GM23248 (cell line): ENCODE data around the gene PTPRE. TPM values are rescaled to one million over a fixed set of nuclear protein-coding genes. Genes with fewer than 3 reads are reported as not detected.

Source experiments
- DNase-seq: peaks from one replicate; pipeline ENCODE4 v3.0.0-alpha.2; 2015
- H2AFZ ChIP-seq: fragments of 200-600 bp; sonication (generic); 2 replicates; pipeline ENCODE4 v1.6.1; 2016; ENCODE audit warnings: antibody characterized with exemption
- H3F3A ChIP-seq: fragments of 200-600 bp; sonication (generic); 2 replicates; pipeline ENCODE4 v1.6.1; 2016; ENCODE audit warnings: mild to moderate bottlenecking, antibody characterized with exemption, mixed run types; ENCODE audit not compliant: insufficient read depth
- H3K27ac ChIP-seq: fragments of 200-600 bp; sonication (generic); 2 replicates; pipeline ENCODE4 v1.5.1; 2016; ENCODE audit warnings: mild to moderate bottlenecking
- H3K27me3 ChIP-seq: fragments of 200-600 bp; sonication (generic); replicated peaks from 2 replicates; pipeline ENCODE4 v1.6.1; 2016; ENCODE audit warnings: mild to moderate bottlenecking; ENCODE audit not compliant: insufficient read depth
- H3K36me3 ChIP-seq: fragments of 200-600 bp; sonication (generic); 2 replicates; pipeline ENCODE4 v1.6.1; 2016; ENCODE audit warnings: low read depth, mild to moderate bottlenecking
- H3K4me1 ChIP-seq: fragments of 200-600 bp; sonication (generic); 2 replicates; pipeline ENCODE4 v1.6.1; 2016; ENCODE audit warnings: mild to moderate bottlenecking; ENCODE audit not compliant: insufficient read depth
- H3K4me2 ChIP-seq: fragments of 200-600 bp; sonication (generic); one replicate; pipeline ENCODE4 v1.6.1; 2016; ENCODE audit warnings: mild to moderate bottlenecking; ENCODE audit not compliant: unreplicated experiment
- H3K4me3 ChIP-seq: fragments of 200-600 bp; sonication (generic); 2 replicates; pipeline ENCODE4 v1.5.1; 2016; ENCODE audit warnings: mild to moderate bottlenecking
- H3K79me2 ChIP-seq: fragments of 200-600 bp; sonication (generic); 2 replicates; pipeline ENCODE4 v1.6.1; 2016; ENCODE audit warnings: mild to moderate bottlenecking; ENCODE audit not compliant: insufficient read depth
- H3K9ac ChIP-seq: fragments of 200-600 bp; sonication (generic); 2 replicates; pipeline ENCODE4 v1.6.1; 2016; ENCODE audit warnings: mild to moderate bottlenecking
- H3K9me2 ChIP-seq: fragments of 200-600 bp; sonication (generic); 2 replicates; pipeline ENCODE4 v1.6.1; 2016; ENCODE audit warnings: mixed run types, mild to moderate bottlenecking, moderate library complexity; ENCODE audit not compliant: insufficient read depth
- H3K9me3 ChIP-seq: fragments of 200-600 bp; sonication (generic); one replicate; pipeline ENCODE4 v1.6.1; 2017; ENCODE audit warnings: low read depth
- H4K20me1 ChIP-seq: fragments of 200-600 bp; sonication (generic); 2 replicates; pipeline ENCODE4 v1.6.0; 2016; ENCODE audit not compliant: insufficient read depth
- EZH2 ChIP-seq: fragments of 200-600 bp; sonication (generic); IDR thresholded peaks from 2 replicates; pipeline ENCODE4 v1.6.1; 2018; ENCODE audit warnings: antibody characterized with exemption, mild to moderate bottlenecking; ENCODE audit not compliant: insufficient read depth, poor library complexity, severe bottlenecking
- EZH2phosphoT487 ChIP-seq: fragments of 200-600 bp; sonication (generic); IDR thresholded peaks from 2 replicates; pipeline ENCODE4 v1.6.1; 2018; ENCODE audit warnings: antibody characterized with exemption, moderate library complexity, mild to moderate bottlenecking, low read depth; ENCODE audit not compliant: insufficient read depth
- WGBS, 2 experiments: methylation state at CpG; one replicate each; pipeline ENCODE4 v1.1.6; 2015 to 2017; ENCODE audit warnings: low lambda C conversion rate in 2 of 2, low coverage in 1 of 2; ENCODE audit errors: missing lambda C conversion rate in 2 of 2; 5-methylcytosine and 5-hydroxymethylcytosine counted together
- in situ Hi-C: fragments of 300-500 bp; cut with MboI; formaldehyde crosslinking; loops from 2 replicates; pipeline ENCODE4 v1.15.0; 2020
- polyA plus RNA-seq: library from polyadenylated mRNA; unstranded; fragments of >200 nt; fragmentation: Nextera tagmentation; extraction: Ambion mirVana; gene quantifications from 2 replicates; pipeline ENCODE4 v1.2.1, GENCODE V29; 2016
- total RNA-seq: library from RNA; depleted of rRNA; stranded (reverse); fragments of >200 nt; shearing (Covaris generic); gene quantifications from 2 replicates; pipeline ENCODE4 v1.2.3, GENCODE V29; 2014

The PTPRE gene
- total and polyA plus RNA-seq, 2 experiments from 2014 or later: 2.7 to 4.7 TPM

DNA sequence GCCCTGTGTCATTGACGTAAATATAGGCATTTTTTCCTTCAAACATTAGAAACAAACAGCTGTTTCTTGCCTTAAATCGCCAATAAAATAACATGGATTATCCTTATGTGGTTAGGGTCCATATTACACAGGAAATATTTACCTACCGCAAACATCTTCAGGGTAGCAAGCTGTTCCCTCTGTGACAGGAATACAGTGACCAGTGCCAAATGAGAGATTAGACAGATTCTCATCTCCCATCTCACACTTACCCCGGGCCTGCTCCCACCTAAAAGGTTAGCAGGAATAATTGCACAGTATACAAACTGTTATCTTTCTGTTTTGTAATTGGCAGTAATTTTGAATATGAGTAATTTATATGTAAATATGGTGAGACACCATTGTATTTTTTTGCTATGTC, 202.8 kb downstream of the PTPRE start:
- 95 to 100% methylated on average over 4 of the region's 4 CpGs for WGBS, 2 experiments
- H3K9me3 ChIP-seq: no peaks in the 10 kb centered on the region
- no peak overlapping the region for H3K4me2 ChIP-seq
- DNase-seq: no peak
- H4K20me1 ChIP-seq: no peaks in the 10 kb centered on the region
- H3K27me3 ChIP-seq: no peaks in the 10 kb centered on the region
- TF ChIP-seq EZH2 (no peak), EZH2phosphoT487 (no peak)
- H3K4me1 ChIP-seq: no peaks in the 10 kb centered on the region
- no peaks in the 10 kb centered on the region for H3F3A ChIP-seq
- peaks cover 3% of the 10 kb centered on the region; the same call in 1 of the 2 replicates for H3K36me3 ChIP-seq
- in situ Hi-C loops: no loop called here
- H3K79me2 ChIP-seq: no peaks in the 10 kb centered on the region
- H2AFZ ChIP-seq: no peak overlapping the region
- no peak overlapping the region for H3K4me3 ChIP-seq
- no peak overlapping the region for H3K27ac ChIP-seq
- no peak overlapping the region for H3K9ac ChIP-seq
- H3K9me2 ChIP-seq: no peaks in the 10 kb centered on the region

DNA sequence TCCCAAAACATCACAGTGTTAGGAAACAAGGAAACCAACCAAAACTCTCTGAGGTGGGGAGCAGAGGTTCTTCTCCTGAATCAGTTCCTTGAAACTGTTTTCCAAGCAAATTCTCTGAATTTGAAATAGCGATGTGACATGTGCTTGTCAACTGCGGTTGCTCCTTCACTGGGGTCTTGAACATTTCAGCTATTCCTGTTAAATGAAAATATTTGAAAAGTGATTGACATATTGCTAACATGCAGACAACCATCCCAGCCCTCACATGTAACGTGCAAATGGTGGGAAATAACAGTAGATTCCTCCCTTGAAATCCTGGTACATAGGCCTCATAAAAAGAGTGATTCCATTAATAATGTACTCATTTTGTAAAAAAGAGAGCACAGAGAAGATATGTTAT, 203.4 kb downstream of the PTPRE start:
- no peaks in the 10 kb centered on the region for H3K9me2 ChIP-seq
- no peak overlapping the region for H3K27ac ChIP-seq
- TF ChIP-seq EZH2 (no peak), EZH2phosphoT487 (no peak)
- no peaks in the 10 kb centered on the region for H4K20me1 ChIP-seq
- no peaks in the 10 kb centered on the region for H3F3A ChIP-seq
- H3K9ac ChIP-seq: no peak overlapping the region
- H2AFZ ChIP-seq: no peak overlapping the region
- in situ Hi-C loops: no loop called here
- H3K4me3 ChIP-seq: no peak overlapping the region
- H3K79me2 ChIP-seq: no peaks in the 10 kb centered on the region
- H3K4me2 ChIP-seq: no peak overlapping the region
- no peak for DNase-seq
- peaks cover 3% of the 10 kb centered on the region; the same call in 1 of the 2 replicates for H3K36me3 ChIP-seq
- H3K4me1 ChIP-seq: no peaks in the 10 kb centered on the region
- WGBS, 2 experiments: 96 to 100% methylated on average over 3 of the region's 3 CpGs
- H3K9me3 ChIP-seq: no peaks in the 10 kb centered on the region
- no peaks in the 10 kb centered on the region for H3K27me3 ChIP-seq

DNA sequence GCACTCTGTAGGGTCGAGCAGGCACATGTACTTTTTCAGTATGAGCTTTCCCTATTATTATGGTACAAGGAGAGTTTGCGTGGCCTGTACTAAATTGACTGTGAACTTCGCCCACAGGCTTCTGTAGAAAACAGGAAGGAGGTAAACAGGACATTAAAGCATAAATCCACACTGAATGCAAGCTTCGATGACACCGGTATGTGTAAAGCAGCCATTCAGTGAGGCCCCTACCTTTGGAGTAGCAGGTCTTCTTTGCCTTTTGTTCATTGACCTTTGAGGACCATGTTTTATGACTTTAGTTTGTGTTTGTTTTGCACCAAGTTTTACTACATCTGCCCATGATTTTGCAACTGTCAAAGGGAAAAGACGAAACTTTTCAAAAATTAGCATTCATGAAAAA, 204.8 kb downstream of the PTPRE start:
- H3K4me1 ChIP-seq: no peaks in the 10 kb centered on the region
- in situ Hi-C loops: no loop called here
- no peak overlapping the region for H3K27ac ChIP-seq
- H3K79me2 ChIP-seq: no peaks in the 10 kb centered on the region
- H3K9me2 ChIP-seq: no peaks in the 10 kb centered on the region
- no peak for DNase-seq
- H3K4me3 ChIP-seq: no peak overlapping the region
- no peak overlapping the region for H2AFZ ChIP-seq
- no peak overlapping the region for H3K4me2 ChIP-seq
- H3K27me3 ChIP-seq: no peaks in the 10 kb centered on the region
- peaks cover 6% of the 10 kb centered on the region; the same call in 1 of the 2 replicates for H3K36me3 ChIP-seq
- H4K20me1 ChIP-seq: no peaks in the 10 kb centered on the region
- WGBS, 2 experiments: 99 to 100% methylated on average over 6 of the region's 6 CpGs
- no peak overlapping the region for H3K9ac ChIP-seq
- no peaks in the 10 kb centered on the region for H3K9me3 ChIP-seq
- H3F3A ChIP-seq: no peaks in the 10 kb centered on the region
- no peak for TF ChIP-seq EZH2phosphoT487
- no peak for TF ChIP-seq EZH2

DNA sequence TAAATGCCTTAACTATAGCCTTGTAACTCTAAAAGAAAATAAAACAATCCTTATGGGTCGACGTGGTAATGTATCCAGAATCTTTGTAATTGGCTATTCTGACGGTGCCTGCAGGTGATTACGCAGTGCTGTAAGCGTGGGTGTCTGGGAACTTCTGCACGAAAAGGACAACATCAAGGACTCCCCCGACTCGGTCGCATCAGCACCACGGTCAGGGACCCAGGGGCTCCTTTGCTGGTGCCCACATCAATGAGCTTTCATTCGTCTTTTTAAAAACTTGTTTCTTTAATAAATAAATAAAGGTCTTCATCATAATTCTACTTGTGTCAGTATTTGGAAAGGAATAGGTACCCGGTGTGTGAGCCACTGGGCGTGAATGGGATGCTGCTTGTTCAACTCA, 206.1 kb downstream of the PTPRE start:
- Histone ChIP-seq H3K36me3 (peaks cover 6% of the 10 kb centered on the region; the same call in 1 of the 2 replicates), H3K4me3 (no peak overlapping the region), H3K9me3 (no peaks in the 10 kb centered on the region), H3F3A (no peaks in the 10 kb centered on the region), H3K9me2 (no peaks in the 10 kb centered on the region), H3K4me2 (no peak overlapping the region), H3K27ac (no peak overlapping the region), H2AFZ (no peak overlapping the region), H4K20me1 (no peaks in the 10 kb centered on the region), H3K79me2 (no peaks in the 10 kb centered on the region), H3K9ac (no peak overlapping the region), H3K27me3 (no peaks in the 10 kb centered on the region), H3K4me1 (no peaks in the 10 kb centered on the region)
- in situ Hi-C loops: no loop called here
- no peak for DNase-seq
- WGBS, 2 experiments: 95 to 98% methylated on average over 13 of the region's 13 CpGs
- TF ChIP-seq EZH2 (no peak), EZH2phosphoT487 (no peak)

DNA sequence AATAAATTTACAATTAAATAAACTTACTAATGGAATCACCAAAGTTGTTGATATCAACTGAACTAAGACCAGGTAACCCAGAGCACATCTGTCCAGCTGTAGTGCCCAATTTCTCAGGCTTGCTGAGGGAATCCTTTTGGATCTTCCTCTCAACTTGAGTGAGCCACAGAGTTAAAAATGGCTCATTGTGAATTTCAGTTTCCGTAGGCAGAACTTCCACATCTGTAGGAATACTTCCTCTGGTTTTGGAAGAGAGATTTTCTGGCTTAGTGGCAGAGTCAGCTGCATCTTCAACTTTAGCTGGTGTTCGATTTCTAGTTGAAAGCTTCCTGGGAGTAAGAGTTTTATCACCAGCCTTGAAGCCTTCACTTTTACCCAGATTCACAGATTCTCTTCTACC, 208.0 kb downstream of the PTPRE start:
- in situ Hi-C loops: no loop called here
- DNase-seq: no peak
- Histone ChIP-seq H3K9me3 (no peaks in the 10 kb centered on the region), H3K79me2 (peaks cover 8% of the 10 kb centered on the region), H3K27ac (no peak overlapping the region), H3K4me3 (no peak overlapping the region), H4K20me1 (no peaks in the 10 kb centered on the region), H3K9me2 (no peaks in the 10 kb centered on the region), H3K36me3 (peaks cover 6% of the 10 kb centered on the region; the same call in 1 of the 2 replicates), H3K4me2 (no peak overlapping the region), H3K4me1 (no peaks in the 10 kb centered on the region), H2AFZ (no peak overlapping the region), H3K9ac (no peak overlapping the region), H3K27me3 (no peaks in the 10 kb centered on the region), H3F3A (no peaks in the 10 kb centered on the region)
- WGBS, 2 experiments: 95 to 97% methylated on average over 2 of the region's 2 CpGs
- TF ChIP-seq EZH2phosphoT487: no peak
- TF ChIP-seq EZH2: no peak
